SKM-1 treated with dmso at 0.1 percent for 144 hours (cell line): ENCODE measurements around the gene BFSP1.

Source experiments
- DNase-seq: peaks from one replicate; lab custom pipeline; 2025; ENCODE audit not compliant: unreplicated experiment; lab: John Stamatoyannopoulos, UW

The BFSP1 gene

DNA sequence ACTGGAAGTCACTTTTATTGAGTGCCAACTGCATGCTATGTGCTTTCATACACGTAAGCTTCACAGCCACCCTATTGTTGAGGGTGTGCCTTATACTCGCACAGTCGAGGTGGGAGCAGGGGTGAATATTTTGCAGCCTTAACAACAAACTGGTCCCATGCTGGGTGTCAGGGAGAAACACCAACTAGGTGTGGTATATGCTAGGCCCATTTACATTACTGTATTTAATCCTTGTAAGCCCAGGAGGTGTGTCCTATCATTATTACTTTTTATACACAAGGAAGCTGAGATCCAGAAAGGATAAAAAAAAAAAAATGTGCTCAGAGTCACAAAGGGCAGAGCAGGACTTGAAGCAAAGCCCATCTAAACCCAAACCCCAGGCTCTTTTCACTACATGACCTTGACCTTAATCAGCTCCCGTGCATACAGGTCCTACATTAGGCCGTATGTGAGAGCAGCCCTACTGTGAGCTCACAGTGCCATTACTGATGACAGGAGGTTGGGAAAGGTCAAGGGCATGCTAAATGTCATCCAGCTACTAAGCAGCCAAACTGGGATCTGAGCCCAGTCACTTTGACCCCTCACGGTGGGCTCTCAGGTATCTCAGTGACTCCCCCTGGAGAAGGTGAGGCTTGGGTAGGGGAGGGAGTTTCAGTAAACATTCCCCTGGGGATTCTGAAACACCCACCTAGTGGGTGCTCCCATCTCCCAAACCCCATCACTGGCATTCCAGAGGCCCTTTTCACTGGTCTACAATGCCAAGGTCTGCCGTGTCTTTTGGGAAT is 61.7 kb downstream of the BFSP1 start:
- DNase-seq = no peak

DNA sequence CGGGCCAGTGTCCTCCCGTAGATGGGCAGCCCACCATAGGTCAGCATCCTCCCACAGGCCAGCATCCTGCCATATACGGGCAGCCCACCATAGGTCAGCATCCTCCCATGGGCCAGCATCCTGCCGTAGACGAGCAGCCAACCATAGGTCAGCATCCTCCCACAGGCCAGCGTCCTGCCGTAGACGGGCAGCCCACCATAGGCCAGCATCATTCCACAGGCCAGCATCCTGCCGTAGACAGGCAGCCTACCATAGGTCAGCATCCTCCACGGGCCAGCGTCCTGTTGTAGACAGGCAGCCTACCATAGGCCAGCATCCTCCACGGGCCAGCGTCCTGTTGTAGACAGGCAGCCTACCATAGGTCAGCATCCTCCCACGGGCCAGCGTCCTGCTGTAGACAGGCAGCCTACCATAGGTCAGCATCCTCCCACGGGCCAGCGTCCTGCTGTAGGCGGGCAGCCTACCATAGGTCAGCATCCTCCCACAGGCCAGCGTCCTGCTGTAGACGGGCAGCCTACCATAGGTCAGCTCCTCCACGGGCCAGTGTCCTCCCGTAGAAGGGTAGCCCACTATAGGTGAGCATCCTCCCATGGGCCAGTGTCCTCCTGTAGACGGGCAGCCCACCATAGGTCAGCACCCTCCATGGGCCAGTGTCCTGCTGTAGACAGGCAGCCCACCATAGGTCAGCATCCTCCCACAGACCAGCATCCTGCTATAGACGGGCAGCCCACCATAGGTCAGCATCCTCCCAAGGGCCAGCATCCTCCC is 62.9 kb downstream of the BFSP1 start:
- no peak for DNase-seq

- no peak for DNase-seq
Measured at GRCh38 chr20:17467120-17467655, 64.0 kb downstream of the BFSP1 start.

DNA sequence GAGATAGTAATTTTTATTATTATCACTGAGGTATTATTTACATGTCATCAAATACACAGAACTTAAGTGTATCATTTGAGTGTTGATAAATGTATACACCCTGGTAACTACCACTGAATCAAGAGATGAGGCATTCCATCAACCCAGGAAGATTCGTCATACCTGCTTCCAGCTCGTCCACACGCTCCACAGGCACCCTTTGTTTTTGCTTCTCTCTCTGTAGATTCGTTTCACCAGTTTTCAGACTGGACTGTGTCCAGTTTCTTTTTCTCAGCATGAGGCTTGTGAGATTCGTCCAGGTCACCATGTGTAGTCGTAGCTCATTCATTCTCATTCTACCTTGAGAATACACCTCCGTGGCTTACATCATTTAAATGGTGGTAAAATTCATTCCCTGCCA is 64.5 kb downstream of the BFSP1 start:
- DNase-seq = no peak

DNA sequence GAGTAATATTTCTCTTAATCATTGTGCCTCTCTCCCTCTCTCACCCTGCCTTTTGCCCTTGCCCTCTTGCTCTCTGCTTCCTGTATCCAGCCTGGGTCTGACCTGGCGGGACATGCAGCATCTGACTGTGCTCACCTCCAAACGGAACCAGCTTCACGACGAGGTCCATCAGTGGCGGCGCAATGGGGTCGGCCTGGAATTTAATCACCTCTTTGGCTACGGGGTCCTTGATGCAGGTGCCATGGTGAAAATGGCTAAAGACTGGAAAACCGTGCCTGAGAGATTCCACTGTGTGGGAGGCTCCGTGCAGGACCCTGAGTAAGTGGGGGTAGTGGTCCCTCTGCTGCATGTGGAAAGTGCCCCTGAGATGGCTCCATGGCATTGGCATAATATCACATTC is 65.9 kb downstream of the BFSP1 start:
- no peak for DNase-seq

DNA sequence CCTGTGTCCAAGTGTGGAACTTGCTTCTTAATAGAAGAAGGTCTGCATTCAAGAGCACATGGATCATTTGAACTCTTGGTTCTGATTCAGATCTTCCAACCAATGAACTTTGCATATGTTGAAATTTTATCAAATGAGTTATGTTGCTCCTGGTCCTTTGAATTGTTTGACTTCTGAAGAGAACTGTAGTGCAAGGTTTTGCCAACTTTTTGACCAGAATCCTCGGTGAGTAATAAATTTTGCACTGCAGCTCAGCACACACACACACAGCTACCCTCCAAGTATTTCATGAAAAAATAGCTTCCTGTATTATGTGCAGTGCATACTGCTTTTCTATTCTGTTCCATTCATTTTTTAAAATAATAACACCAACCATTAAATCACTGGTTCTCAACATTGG is 67.5 kb downstream of the BFSP1 start:
- DNase-seq = no peak

- DNase-seq = no peak
Measured at GRCh38 chr20:17461941-17462340, 69.2 kb downstream of the BFSP1 start.

GRCh38 chr20:17460119-17460518 is 71.1 kb downstream of the BFSP1 start:
- DNase-seq = no peak

DNA sequence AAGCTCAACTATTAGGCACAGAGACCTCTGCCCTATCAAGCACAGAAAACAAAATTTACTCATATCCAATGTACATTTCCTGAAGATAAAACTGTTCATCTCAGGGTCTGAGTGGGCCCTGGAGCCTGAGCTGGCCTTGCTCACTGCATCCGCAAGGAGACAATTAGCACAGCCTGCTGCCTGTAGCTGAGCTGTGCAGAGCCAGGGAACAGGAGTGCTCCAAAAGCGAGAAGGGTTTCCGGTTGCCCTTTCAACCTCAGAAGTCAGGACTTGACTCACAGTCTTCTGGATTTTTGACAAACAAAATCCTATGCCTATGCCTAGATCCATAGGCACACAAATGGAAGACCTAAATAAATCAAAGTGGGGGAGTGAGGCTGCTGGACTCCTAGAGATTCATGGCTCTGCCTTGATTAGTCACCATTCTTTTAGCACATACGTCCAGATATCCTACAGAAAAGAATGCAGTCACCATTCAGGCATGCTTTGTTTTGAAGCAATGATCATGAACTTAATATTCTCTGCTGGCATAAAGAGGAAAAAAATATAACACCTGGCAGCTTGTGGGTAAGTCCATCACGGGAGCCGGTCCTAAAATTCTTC is 73.5 kb downstream of the BFSP1 start:
- no peak for DNase-seq

DNA sequence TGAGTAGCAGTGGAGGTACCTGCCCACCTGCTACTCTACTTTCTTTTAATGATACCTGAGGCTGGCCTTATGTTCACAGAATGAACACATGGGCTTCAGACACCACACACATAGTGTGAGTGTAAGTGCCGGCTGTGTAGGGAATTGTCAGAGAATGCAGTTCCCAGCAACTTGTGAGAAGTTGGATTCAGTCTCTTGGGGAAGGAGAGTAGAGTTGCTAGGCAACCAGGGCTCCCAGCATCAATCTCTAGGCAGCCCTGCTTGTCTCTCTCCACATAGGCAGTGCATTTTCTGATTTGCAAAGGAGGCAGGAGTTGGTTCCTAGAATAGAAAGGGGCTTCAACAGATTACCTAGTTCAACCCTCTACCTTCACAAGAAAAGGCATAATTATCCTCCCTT is 74.1 kb downstream of the BFSP1 start:
- DNase-seq = no peak

GRCh38 chr20:17456279-17456678 is 74.9 kb downstream of the BFSP1 start:
- no peak for DNase-seq

DNA sequence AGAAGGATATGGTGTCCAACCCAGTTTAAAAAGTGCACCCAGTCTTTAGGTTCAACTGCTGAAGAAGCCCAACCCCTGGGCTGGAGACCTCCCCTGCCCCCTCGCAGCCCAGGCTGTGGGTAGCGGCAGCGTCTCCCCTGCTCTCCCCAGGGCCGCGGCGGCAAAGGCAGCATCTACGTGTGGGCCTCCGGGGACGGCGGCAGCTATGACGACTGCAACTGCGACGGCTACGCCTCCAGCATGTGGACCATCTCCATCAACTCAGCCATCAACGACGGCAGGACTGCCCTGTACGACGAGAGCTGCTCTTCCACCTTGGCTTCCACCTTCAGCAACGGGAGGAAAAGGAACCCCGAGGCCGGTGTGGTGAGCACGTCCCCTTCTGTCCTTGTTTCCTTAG is 77.6 kb downstream of the BFSP1 start:
- no peak for DNase-seq

DNA sequence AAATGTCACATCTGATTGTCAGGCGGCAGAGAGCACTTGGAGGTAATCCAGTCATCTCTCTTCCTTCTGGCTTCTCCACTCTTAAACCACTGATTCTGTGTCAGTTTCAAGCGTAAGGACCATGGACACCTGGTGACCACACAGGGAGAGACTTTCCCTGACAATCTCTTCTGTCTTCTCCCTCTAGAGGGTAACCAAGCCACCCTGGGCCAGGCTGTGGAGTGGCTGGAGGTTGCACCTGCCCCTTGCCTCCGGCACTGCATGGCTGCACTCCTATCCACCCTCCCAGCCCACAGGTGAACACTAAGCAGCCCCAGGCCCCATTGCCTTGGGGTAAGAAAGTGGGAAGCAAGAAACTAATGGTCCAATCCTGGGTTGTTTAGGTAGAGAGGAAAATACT is 78.7 kb downstream of the BFSP1 start:
- no peak for DNase-seq

DNA sequence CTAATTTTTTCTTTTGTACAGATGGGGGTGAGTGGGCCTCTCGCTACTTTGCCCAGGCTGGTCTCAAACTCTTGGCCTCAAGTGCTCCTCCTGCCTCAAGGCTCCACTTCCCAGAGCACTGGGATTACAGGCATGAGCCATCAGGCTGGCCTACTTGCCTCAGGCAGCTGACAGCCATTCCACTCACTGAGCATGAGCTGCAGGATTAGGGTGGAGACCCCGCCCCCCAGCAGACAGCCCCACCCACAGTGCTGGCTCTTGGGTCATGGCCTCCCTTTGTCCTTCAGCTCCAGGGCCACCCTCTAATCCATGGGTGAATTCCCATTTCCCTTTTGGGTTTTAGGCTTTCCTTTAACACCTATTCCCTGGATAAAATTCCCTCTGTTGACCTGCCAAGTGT is 82.1 kb downstream of the BFSP1 start:
- no peak for DNase-seq

- DNase-seq = no peak
Measured at GRCh38 chr20:17448071-17448470, 83.1 kb downstream of the BFSP1 start.

- no peak for DNase-seq
Measured at GRCh38 chr20:17446171-17446570, 85.0 kb downstream of the BFSP1 start.

GRCh38 chr20:17445543-17445942 is 85.6 kb downstream of the BFSP1 start:
- DNase-seq = no peak

DNA sequence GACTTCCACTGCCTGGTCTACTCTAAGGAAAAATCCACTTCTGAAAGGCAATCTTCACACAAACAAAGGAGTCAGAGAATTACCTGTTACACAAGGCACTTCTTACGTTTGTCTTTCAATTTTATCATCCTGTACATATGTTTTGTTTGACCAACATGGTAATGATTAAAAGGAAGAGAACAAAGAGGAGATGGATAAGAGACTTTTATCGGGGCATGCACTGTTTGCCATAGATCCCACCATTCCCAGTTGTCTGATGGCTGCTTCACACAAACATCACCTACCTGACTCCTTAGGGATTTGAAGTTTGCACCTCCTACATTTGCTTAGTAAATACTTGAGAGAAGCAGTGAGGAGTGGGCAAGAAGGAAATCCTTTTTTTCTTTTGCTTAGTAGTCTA is 87.1 kb downstream of the BFSP1 start:
- DNase-seq = no peak
